Stimulated activated CD8-positive, alpha-beta memory T cell treated with anti-CD3 and anti-CD28 coated beads, Interleukin-4, amount 100 ng/mL, for 24 hours (primary cell): ENCODE data around the gene STAMBP.

Experiments
- DNase-seq: peaks from one replicate; pipeline ENCODE4 v3.0.0-alpha.2; 2020; ENCODE audit warnings: low read depth

The STAMBP gene

GRCh38 chr2:73906847-73907505 lies 78.2 kb downstream of the STAMBP start:
- DNase-seq: no peak

- DNase-seq: no peak
These were observed 79.2 kb downstream of the STAMBP start for GRCh38 chr2:73907840-73908452.

- DNase-seq: no peak
These were observed 80.2 kb downstream of the STAMBP start for GRCh38 chr2:73908689-73909652.

GRCh38 chr2:73910873-73911547 lies 82.2 kb downstream of the STAMBP start:
- no peak for DNase-seq

- DNase-seq: no peak
These were observed 82.9 kb downstream of the STAMBP start for GRCh38 chr2:73911548-73912208.

GRCh38 chr2:73913414-73914054 lies 84.8 kb downstream of the STAMBP start:
- no peak for DNase-seq

GRCh38 chr2:73914667-73915066 lies 85.9 kb downstream of the STAMBP start:
- no peak for DNase-seq

- DNase-seq: no peak
These were observed 86.8 kb downstream of the STAMBP start for GRCh38 chr2:73915437-73915993.

GRCh38 chr2:73916666-73917065 lies 87.9 kb downstream of the STAMBP start:
- no peak for DNase-seq

- DNase-seq: no peak
These were observed 88.5 kb downstream of the STAMBP start for GRCh38 chr2:73917296-73917695.

- DNase-seq: no peak
These were observed 89.0 kb downstream of the STAMBP start for GRCh38 chr2:73917696-73918207.

GRCh38 chr2:73918856-73919255 lies 90.1 kb downstream of the STAMBP start:
- no peak for DNase-seq

- DNase-seq: no peak
These were observed 91.0 kb downstream of the STAMBP start for GRCh38 chr2:73919596-73920228.

GRCh38 chr2:73920577-73921545 lies 92.1 kb downstream of the STAMBP start:
- DNase-seq: no peak

GRCh38 chr2:73921581-73921980 lies 92.8 kb downstream of the STAMBP start:
- DNase-seq: no peak

- DNase-seq: no peak
These were observed 93.9 kb downstream of the STAMBP start for GRCh38 chr2:73922681-73923080.
